ENCODE results near the gene KLKB1. TPM values are rescaled to one million over a fixed set of nuclear protein-coding genes. Genes with fewer than 3 reads are reported as not detected.

KLKB1 gene
- total RNA-seq, 2 donors from 2014 or later: 1.6 to 2.6 TPM

- ATAC-seq (ENCODE audit: insufficient number of reproducible peaks, low FRiP score, low read depth) (no peak), DNase-seq (ENCODE audit: low spot score) (no peak)
- Histone ChIP-seq H3K27ac (no peak overlapping the region), H3K4me1 (ENCODE audit: control insufficient read depth in 1 of 2, low read depth in 2 of 2) (no peaks in the 10 kb centered on the region), H3K4me3 (no peak overlapping the region), H3K36me3 (no peaks in the 10 kb centered on the region), H3K9me3 (no peaks in the 10 kb centered on the region), H3K27me3 (replicated peaks; ENCODE audit: insufficient read depth) (no peaks in the 10 kb centered on the region)
- peak; percentile 68 for TF ChIP-seq CTCF (IDR thresholded peaks at IDR 0.05)
Measured at GRCh38 chr4:186201535-186202230, 25.6 kb upstream of the KLKB1 start.

DNA sequence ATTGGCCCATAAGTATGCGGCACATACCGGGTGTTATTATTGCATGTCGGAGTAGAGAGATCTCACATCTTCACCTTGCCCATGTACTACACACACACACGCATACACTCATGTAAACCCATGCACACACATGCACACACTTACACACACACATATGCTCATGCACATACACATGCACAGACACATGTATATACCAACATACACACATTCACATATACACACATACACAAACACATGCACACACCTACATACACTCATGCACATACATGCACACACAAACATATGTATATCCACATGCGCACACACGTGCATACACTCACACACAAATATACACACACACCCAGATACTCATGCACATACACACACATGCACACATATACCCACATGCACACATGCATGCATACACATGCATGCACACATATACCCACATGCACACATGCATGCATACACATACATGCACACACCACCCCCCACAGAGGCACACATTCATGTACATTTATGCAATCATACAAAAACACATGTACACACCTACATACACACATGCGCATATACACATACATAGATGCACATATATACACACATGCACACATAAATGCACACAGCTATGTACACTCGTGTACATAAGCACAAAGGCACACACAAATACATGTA, 24.7 kb upstream of the KLKB1 start:
- Histone ChIP-seq H3K27ac (no peak overlapping the region), H3K4me1 (ENCODE audit: control insufficient read depth in 1 of 2, low read depth in 2 of 2) (no peaks in the 10 kb centered on the region), H3K27me3 (replicated peaks; ENCODE audit: insufficient read depth) (no peaks in the 10 kb centered on the region), H3K4me3 (no peak overlapping the region), H3K36me3 (no peaks in the 10 kb centered on the region), H3K9me3 (no peaks in the 10 kb centered on the region)
- DNase-seq (ENCODE audit: low spot score) (no peak), ATAC-seq (ENCODE audit: insufficient number of reproducible peaks, low FRiP score, low read depth) (no peak)
- no peak for TF ChIP-seq CTCF (IDR thresholded peaks at IDR 0.05)

DNA sequence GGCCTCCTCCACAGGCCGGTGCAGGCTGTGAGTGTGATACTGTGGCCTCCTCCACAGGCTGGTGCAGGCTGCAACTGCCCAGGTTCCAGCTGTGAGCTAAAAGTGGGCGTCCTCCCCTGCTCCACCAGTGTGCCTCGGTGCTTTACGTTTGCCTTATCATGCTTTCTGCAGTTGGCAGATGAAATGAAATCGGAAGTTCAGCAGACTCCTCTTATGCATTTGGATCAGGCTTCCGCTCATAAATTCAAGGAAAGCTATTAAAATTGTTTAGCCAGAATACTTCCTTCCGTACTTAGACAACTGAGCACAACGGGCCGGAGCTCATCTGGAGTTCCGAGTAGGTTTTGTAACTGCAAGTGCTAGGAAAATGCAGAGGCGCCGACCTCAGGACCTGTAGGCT, 23.9 kb upstream of the KLKB1 start:
- Histone ChIP-seq H3K27me3 (replicated peaks; ENCODE audit: insufficient read depth) (no peaks in the 10 kb centered on the region), H3K36me3 (no peaks in the 10 kb centered on the region), H3K4me1 (ENCODE audit: control insufficient read depth in 1 of 2, low read depth in 2 of 2) (no peaks in the 10 kb centered on the region), H3K9me3 (no peaks in the 10 kb centered on the region), H3K27ac (peak overlapping the region in 1 of 2 donors; percentile 38), H3K4me3 (no peak overlapping the region)
- ATAC-seq (ENCODE audit: insufficient number of reproducible peaks, low FRiP score, low read depth) (no peak), DNase-seq (ENCODE audit: low spot score) (no peak)
- no peak for TF ChIP-seq CTCF (IDR thresholded peaks at IDR 0.05)

DNA sequence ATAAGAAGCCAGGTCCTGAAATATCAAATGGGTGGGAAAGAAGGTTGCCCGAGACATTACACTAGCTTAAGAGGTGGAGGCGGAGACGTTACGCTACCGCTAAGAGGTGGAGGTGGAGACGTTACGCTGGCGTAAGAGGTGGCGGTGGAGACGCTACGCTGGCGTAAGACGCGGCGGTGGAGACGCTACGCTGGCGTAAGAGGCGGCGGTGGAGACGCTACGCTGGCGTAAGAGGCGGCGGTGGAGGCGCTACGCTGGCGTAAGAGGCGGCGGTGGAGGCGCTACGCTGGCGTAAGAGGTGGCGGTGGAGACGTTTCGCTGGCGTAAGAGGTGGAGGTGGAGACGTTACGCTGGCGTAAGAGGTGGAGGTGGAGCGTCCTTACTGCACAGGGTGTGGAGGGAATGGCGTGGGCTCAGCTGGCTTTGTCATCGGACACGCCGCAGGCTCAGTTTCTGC, 23.2 kb upstream of the KLKB1 start:
- DNase-seq (ENCODE audit: low spot score) (no peak), ATAC-seq (ENCODE audit: insufficient number of reproducible peaks, low FRiP score, low read depth) (no peak)

More for the DNA sequence above, 23.2 kb upstream of the KLKB1 start:
- no peak overlapping the region for H3K4me3 ChIP-seq
- no peaks in the 10 kb centered on the region for H3K9me3 ChIP-seq
- H3K4me1 ChIP-seq (ENCODE audit: control insufficient read depth in 1 of 2, low read depth in 2 of 2): no peaks in the 10 kb centered on the region
- peak overlapping the region in 1 of 2 donors; percentile 51 for H3K27ac ChIP-seq
- TF ChIP-seq CTCF (IDR thresholded peaks at IDR 0.05): no peak
- H3K36me3 ChIP-seq: peaks cover 4% of the 10 kb centered on the region
- H3K27me3 ChIP-seq (replicated peaks; ENCODE audit: insufficient read depth): no peaks in the 10 kb centered on the region

All from thoracic aorta (tissue), 2 donors.